GM12873 (cell line): ENCODE data around the gene IGLL5.

ENCODE experiments used
- TF ChIP-seq, protein P1 (sequence below): IDR thresholded peaks from 2 replicates; pipeline ENCODE4 v1.5.1; 2012; ENCODE audit warnings: low read depth, mild to moderate bottlenecking, moderate library complexity, low read length, control low read depth; ENCODE audit not compliant: insufficient read depth; ENCODE audit errors: missing control alignments

The IGLL5 gene

DNA sequence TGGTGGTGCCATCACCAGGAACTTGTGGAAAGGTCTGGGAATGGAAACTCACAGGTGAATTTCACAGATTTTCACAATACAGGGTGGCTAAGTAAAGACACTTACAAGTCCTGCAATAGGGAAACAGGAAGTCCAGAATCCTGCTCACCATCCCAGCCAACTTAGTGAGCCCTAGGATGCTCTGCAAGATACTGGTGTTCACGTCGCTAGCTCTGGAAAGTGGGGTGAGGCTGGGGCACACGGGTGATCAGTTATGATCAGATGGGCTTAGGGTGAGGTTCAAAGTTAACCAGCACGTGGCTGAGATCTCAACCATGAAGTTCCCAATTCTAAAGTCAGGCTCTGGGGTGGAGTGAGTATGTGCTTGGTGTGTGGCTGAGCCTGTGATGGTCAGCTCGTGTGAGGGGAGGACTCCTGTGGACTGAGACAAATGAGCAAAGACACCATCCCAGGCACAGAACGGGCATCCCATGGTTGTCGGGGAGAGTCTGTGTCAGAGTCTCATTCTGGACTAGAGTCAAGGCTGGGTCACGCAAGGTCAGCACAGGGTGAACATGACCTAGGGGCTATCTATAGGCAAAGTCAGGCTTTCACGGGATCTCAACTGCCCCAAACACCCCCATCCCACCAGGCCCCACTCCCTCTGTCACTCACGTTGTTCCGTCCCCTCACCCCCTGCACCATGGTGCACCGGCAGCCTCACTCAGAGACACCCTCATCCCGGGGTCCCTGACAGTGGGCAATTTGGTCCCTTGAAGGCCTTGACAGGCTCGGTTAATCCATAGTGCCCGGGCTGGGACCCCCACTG, 23.9 kb downstream of the IGLL5 start:
- TF ChIP-seq, protein P1, sequence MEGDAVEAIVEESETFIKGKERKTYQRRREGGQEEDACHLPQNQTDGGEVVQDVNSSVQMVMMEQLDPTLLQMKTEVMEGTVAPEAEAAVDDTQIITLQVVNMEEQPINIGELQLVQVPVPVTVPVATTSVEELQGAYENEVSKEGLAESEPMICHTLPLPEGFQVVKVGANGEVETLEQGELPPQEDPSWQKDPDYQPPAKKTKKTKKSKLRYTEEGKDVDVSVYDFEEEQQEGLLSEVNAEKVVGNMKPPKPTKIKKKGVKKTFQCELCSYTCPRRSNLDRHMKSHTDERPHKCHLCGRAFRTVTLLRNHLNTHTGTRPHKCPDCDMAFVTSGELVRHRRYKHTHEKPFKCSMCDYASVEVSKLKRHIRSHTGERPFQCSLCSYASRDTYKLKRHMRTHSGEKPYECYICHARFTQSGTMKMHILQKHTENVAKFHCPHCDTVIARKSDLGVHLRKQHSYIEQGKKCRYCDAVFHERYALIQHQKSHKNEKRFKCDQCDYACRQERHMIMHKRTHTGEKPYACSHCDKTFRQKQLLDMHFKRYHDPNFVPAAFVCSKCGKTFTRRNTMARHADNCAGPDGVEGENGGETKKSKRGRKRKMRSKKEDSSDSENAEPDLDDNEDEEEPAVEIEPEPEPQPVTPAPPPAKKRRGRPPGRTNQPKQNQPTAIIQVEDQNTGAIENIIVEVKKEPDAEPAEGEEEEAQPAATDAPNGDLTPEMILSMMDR: no peak

DNA sequence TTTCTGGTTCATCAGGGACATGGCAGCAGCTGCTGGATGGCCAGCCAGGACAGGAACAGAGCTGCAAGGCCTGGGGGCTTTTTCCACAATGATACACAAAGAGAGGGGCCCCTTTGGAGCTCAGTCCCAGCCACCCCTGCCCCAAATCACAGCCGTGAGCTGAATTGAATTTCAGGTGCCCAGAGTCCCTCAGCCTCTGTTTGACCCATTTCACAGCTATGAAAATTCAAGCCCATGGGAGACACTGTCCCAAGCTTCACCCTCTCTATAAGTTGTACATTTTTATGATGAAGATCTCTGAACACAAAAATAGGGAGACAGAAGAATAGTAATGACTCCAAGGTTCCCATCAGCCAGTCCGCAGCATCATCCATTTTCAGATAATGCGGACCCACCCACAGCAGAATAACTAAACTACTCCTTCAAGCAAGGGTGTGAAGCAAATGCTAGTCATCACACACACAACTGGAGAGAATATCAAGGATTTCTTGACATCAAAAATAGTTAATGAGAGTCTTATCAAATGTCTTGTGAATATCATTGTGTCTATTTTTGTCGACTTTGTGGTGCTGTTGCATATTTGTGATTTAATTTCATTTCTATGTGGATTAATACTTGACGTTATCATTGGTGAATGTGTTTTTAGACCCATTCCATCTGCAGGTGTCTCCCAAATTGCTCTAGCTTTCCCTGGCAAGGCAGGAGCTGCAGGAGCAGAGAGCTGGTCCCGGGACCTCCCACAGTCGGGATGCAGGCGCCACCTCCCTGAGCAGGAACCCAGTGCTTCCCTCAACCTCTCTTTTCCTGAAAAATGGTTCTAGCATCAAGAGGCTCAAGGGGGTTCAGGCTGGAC, 24.7 kb downstream of the IGLL5 start:
- TF ChIP-seq, protein P1: no peak

DNA sequence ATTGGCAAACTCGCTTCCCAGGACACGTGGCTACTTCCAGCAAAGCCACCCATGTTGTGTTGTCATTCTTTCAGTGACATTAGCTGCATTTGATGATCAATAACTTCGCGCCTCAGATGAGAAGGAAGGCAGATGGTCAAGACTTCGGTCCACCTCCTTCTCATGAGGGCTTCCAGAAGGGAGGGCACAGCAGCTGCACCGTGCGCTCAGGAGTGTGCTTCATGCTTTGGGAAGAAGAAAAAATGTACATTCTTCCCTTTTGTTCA, 25.3 kb downstream of the IGLL5 start:
- TF ChIP-seq, protein P1: no peak

DNA sequence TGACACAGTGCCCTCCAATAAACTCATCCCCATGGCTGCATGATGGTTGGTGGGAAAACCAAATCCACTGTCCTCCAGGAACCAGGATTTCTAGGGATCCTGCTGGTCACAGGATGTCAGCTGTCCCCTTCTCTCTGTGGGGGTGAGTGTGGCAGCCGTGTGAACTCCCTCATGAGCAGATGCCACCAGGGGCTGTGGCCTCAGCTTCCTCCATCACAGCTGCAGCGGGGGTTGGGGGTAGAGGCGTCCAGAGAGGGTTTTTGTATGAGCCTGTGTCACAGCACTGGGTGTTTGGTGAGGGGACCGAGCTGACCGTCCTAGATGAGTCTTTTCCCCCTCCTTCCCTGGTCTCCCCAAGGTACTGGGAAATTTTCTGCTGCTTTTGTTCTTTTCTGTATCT, 26.4 kb downstream of the IGLL5 start:
- TF ChIP-seq, protein P1: no peak

DNA sequence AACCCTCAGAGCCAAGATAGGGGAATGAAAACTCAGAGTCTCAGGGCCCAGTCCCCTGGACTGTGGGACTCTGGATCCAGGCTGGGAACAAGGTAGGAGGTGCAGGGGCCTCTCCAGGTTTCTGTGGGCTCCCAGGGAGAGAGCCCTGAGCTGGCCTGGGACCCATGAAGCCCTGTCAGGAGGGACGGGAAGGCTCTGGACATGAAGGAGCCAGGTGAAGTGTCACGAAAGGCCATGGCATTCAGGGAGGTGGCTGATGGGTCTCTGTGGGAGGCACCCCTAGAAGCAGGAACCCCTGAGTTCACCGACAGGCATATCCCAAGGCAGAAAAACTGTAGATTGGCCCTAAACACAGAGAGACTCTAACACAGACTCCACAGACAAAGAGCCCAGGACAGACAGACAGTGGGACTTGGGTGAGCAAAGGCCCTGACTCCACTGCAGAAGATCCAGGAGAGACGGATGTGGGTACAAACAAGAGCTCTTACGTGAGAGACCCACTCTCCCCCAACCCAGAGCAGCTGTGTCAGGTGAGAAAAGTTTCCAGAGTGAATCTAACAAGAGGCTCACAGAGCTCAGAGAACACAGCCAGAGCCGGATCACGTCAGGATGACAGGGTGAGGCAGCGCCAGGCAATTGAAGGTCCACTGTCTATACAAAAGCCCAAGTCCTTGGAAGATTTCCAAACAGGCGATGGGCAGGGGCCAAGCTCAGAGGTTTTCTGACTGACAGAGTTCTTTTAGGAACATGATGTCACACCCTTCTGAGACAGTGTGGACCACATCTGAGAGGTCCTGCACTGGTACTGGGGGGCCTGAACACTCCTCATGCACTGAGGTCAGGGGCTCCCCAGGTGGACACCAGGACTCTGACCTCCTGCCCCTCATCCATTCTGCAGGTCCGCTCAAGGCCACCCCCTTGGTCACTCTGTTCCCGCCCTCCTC, 27.4 kb downstream of the IGLL5 start:
- TF ChIP-seq, protein P1: no peak

DNA sequence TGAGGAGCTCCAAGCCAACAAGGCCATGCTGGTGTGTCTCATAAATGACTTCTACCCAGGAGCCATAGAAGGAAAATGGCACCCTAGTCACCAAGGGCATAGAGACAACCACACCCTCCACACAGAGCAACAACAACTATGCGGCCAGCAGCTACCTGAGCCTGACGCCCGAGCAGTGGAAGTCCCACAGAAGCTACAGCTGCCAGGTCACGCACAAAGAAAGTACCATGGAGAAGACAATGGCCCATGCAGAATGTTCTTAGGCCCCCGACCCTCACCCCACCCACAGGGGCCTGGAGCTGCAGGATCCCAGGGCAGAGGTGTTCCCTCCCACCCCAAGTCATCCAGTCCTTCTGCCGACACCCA, 28.0 kb downstream of the IGLL5 start:
- TF ChIP-seq, protein P1: no peak

DNA sequence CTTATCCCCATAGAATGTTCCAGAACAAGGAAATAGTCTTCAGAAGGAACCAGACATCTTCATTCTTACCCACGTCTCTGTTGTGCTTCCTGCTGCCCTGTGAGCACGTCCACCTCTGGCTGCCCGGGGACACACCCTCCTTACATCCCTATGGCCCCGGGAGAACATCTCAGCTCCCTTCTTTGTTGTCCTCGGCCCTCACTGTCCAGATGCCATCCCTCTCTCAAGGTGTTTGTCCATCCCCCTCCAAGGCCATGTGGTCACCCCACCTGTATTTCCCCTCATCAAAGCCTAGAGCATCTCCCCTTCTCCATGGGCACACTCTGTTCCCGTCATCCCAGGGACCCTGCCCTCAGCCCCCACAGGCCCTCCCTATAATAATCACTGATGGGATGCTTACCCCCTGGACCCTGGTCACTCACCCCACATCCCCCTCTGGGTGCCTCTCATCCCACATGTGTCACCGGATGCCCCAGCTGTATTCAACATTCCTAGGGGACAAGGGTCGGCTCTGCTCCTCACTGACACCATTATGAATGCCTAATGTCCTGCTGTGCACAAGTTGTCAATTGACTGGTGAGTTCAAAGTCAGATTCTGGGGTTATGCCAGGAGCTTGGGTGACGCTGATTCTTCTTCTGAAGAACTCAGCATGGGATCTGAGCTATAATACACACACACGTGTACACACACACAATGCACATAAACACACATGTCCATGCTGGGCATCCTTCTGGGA, 28.8 kb downstream of the IGLL5 start:
- TF ChIP-seq, protein P1: no peak
